ENCODE measurements around the gene JHY.

DNA sequence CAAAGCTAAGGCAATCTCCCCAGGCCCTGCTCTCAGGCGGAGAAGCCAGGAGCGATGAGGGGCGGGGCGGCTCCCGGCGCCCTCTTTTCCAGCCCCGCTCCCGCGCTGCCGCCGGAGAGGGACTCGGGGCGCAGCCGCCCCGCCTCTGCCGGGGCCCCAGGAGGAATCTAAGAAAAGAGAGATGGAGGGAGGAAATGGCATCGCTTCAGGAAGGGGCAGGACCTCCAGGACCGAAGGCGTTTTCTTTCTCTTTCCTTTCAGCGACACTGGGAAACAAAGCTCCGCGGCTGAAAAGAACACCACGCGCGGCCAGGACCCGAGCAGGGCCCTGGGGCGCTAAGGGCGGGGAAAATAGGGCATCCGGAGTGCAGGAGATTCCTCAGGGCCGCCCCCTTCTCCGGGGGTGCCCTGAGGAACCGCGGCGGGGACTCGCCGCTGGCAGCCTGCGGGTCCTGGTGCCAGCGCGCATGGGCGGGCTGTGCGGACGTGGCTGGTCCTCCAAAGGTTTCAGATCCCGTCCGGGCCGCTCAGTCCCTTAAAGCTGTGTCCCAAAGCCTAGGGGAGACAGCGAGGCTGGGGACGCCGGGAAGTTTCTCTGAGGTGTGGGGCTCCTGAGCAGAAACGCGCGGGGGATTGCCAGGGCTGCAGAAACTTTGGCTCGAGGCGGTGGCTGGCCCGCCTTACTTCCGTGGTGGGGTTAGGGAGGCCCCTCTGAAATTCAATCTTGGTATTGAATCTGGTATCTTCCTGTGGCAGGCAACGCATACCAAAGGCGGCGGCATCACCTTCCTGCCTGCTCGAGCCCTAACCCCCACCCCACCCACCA is 101.8 kb downstream of the JHY start:
- TF ChIP-seq, protein P1, sequence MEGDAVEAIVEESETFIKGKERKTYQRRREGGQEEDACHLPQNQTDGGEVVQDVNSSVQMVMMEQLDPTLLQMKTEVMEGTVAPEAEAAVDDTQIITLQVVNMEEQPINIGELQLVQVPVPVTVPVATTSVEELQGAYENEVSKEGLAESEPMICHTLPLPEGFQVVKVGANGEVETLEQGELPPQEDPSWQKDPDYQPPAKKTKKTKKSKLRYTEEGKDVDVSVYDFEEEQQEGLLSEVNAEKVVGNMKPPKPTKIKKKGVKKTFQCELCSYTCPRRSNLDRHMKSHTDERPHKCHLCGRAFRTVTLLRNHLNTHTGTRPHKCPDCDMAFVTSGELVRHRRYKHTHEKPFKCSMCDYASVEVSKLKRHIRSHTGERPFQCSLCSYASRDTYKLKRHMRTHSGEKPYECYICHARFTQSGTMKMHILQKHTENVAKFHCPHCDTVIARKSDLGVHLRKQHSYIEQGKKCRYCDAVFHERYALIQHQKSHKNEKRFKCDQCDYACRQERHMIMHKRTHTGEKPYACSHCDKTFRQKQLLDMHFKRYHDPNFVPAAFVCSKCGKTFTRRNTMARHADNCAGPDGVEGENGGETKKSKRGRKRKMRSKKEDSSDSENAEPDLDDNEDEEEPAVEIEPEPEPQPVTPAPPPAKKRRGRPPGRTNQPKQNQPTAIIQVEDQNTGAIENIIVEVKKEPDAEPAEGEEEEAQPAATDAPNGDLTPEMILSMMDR (IDR thresholded peaks at IDR 0.05 in 8 of 11, conservative IDR thresholded peaks at IDR 0.05 in 3 of 11) = no peak
- TF ChIP-seq POLR2A (IDR thresholded peaks at IDR 0.05) = no peak
- peak in 1 of 3 donors; percentile 19 for TF ChIP-seq POLR2AphosphoS5 (IDR thresholded peaks at IDR 0.05)

All from spleen (tissue), 7 donors.